Fibroblast of upper back skin (primary cell): ENCODE data around the gene KIF24.
"Not testable (repeated sequence)": the region's sequence is repeated elsewhere in the genome, so short reads cannot be mapped to it uniquely, and the experiment has no call there.

ENCODE experiments used
- DNase-seq: peaks from one replicate; pipeline ENCODE4 v3.0.0-alpha.2; 2013

The KIF24 gene

DNA sequence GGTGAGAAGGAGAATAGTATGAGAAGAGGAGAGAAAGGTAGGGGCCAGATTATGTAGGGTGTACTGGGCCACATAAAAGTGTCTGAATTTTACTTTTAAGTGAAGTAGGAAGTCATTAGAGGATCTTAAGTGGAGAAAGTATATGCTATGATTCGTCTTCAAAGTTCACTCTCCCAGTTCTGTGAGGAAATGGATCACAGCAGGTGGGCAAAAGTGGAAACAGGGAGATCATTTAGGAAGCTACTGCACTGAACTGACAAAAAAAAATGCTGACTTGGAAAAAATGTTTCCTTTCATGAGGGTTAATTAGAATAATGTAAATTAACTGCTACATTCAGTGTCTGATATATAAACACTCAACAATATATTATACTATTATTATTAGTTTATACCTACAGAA is 2.4 kb downstream of the KIF24 start:
- DNase-seq: no peak

DNA sequence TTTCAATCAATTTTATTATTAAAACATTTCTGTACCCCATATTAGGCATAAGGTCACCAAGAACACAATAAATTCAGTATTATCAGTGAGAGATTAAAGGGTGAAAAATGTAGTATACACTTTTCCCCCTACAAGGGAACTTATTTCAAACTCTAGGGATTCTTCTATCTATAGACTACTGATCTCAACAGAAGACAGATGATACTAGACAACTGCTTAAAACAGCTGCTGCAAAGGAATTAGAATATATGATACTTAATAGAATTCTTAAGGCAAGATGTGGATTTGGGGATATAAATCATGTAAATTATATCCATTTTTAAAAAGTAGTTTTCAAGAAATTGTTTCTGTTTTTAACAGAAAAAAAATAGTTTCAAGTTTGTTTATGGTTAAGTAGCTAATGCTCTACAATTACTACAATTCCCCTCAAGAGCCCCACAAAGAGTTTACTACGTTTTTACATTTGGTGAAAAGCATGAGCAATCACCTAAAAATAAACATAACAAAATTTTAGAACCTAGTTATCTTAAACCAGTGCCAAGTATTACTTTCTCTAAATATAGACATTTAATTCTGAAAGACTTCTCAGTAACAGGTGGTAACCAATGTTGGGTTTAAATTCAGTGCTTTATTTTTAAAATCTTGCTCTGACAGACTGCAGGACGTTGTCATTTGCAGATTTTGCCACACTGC is 6.0 kb downstream of the KIF24 start:
- no peak for DNase-seq

DNA sequence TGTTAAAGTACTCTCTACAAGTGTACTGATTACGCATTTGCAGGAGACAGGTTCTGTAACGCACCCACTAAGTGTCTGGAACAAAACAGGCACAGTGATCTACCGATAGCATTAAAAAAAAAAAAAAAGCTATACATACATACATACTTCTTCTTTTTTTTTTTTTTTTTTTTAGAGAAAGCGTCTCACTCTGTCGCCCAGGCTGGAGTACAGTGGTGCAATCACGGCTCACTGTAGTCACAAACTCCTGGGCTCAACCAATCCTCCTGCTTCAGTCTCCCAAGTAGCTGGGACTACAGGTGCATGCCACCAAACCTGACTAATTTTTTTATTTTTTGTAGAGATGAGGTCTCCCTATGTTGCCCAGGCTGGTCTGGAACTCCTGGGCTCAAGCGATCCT is 7.6 kb downstream of the KIF24 start:
- no peak for DNase-seq

DNA sequence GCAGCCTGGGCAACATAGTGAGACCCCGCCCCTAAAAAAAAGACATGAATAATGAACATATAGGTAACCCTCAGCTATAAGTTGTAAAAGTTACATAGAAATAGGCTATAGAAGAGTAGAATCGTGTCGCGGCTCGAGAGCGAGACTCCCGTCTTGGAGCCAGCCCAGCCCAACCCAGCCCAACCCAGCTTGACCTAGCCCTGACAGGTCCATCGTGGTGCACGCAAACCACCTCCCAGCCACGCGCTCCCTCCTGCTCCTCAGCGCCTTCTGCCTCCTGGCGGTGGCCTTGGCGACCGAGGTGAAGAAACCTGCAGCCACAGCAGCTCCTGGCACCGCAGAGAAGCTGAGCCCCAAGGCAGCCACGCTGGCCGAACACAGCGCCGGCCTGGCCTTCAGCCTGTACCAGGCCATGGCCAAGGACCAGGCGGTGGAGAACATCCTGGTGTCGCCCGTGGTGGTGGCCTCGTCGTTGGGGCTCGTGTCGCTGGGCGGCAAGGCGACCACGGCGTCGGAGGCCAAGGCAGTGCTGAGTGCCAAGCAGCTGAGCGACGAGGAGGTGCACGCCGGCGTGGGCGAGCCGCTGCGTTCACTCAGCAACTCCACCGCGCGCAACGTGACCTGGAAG is 10.8 kb downstream of the KIF24 start:
- DNase-seq: no peak

DNA sequence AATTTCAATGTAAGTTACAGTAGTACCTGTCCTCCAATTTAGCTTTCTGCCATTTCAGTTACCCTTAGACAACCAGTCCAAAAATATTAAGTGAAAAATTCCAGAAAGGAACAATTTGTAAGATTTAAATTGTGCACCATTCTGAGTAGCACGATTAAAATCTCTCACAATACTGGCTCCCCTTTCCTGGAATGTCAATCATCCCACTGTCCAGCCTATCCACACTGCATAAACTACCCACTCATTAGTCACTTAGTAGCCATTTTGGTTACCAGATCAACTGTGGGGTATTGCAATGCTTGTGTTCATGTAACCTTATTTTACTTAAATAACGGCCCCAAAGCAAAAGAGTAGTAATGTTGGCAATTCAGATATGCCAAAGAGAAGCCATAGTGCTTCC is 11.6 kb downstream of the KIF24 start:
- no peak for DNase-seq

DNA sequence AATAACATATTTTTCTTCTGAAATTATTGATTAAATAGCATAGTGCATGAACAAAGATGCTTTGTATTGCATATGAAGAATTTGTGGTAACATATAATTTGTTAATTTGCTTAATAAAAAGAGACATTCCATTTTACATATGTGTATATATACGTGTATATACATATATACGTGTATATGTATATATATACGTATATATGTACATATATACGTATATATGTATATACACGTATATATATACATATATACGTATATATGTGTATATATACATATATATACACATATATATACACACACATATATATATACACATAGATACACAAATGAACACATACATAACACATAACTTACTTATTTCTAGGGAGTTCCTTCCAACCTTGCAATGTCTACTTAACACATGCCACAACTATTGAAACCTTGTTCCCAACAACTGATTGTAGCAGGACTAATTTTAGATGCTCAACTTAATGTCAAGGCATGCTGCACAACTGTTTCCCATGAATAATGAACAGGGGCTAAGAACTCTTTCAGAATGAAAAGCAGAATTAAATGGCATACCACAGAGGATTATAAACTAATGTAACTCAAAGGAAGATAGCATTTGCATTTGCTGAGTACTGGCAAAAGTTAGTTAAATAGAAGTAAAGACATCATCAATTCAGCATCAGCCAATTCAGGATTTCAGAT is 17.4 kb downstream of the KIF24 start:
- DNase-seq: no peak

DNA sequence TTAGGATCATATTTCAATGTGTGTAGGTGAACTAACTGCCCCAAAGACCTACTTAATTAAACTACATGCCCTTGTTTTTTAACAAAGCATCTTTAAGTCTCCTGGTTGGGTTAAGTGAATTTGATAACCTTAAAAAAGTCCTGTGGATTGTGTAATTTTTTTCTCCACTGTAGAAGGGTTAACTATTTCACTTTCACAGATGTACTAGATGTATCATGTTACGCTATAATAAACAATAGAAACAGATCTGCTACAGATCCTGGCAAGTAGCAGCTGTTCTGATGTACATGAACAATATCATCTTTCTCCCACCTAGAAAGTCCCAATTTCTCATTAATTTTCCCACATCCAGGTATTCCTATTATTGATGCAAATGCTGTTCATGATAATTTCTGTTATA is 18.9 kb downstream of the KIF24 start:
- no peak for DNase-seq

DNA sequence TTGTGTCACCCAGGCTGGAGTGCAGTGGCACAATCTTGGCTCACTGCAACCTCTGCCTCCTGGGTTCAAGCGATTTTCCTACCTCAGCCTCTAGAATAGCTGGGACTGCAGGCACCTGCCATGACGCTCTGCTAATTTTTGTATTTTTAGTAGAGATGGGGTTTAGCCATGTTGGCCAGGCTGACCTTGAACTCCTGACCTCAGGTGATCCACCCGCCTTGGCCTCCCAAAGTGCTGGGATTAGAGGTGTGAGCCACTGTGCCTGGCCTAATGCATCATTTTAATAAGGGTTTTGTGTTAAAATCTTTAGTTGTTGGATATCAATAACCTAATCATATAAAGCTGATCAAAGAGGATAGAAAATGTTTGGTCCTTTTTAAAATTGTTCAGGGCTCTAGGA is 20.8 kb downstream of the KIF24 start:
- not testable (repeated sequence) for DNase-seq

DNA sequence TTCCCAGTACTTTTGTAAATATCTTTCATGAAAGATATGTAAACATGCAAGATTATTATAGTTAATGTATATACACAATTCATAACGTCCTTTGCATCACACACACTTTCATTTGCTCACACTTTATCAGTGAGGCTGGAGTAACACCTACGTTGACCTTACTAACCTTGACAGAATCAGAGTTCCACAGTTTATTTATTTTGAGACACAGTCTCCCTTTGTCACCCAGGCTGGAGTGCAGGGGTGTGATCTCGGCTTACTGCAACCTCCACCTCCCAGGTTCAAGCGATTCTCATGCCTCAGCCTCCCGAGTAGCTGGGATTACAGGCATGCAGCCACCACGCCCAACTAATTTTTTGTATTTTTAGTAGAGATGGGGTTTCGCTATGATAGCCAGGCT is 28.0 kb downstream of the KIF24 start:
- not testable (repeated sequence) for DNase-seq

DNA sequence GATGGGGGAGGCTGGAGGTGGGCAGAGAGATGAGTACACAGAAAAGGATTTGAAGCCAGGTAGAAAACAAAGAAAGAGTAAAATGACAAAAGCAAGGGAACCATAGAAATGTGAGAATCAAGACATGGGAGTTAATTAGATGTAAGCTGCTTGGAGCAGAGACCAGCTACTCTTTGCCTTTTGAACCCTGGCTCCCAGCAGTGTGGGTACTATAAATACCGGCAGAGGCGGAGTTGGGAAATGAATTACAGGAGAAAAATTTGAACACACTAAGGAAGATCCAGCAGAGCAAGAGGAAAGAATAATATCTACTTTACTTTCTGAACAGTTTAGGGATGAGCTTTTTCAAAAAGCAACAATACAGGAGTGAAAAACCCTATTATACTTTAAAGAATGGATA is 36.5 kb downstream of the KIF24 start:
- no peak for DNase-seq

DNA sequence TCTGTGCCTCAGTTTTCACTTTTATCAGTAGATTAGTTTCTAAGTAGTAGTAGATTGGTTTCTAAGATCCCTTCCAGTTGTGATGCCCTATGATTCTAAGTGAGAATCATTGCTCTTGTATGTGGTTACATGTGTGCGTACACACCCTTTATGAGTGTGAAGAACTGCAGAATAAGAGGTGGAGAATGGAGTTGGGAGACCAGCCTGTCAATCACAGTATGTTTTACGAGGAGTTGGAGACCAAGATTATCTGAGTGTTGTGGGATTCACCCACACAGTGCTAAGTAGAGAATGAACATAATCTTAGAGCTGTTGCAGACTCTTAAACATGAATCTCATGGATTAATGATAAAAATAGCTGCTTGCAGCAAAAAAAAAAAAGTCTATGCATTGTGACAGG is 37.6 kb downstream of the KIF24 start:
- DNase-seq: no peak

DNA sequence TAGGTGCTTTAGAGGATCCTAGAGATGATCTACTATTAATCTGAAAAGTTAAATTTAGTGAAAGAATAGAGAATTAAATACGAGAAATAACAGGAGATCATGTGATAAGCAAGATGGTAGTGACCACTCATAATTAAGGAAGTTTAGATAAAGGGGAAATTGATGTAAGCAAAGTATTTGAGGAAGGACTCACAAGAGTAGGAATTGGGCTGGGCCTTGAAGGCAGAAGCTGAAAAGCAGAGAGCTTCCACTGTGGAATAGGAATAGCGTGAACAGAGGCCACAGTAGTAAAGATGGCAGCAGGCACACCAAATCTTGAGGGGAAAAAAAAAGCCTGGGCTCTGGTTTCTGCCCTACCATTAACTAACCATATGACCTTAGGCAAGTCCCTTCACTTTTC is 38.0 kb downstream of the KIF24 start:
- no peak for DNase-seq

DNA sequence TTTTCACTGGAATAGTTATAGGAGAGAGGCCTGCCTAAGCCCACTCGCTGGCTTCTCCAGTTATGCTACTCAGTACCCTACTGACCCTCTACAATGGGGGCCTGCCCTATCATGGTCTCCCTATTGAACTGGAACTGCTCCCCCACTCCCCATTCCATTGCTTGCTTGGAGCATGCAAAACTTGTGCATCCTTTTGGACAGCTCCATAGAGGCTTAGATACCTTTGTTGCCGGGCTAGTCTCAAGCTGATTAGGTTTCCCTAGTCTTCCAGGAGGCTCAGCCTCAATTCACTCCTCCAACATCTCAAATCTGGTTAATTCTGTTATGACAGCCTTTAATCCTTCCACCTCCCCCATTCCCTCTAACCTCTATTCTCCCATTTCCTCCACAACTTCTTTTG is 39.9 kb downstream of the KIF24 start:
- DNase-seq: no peak

DNA sequence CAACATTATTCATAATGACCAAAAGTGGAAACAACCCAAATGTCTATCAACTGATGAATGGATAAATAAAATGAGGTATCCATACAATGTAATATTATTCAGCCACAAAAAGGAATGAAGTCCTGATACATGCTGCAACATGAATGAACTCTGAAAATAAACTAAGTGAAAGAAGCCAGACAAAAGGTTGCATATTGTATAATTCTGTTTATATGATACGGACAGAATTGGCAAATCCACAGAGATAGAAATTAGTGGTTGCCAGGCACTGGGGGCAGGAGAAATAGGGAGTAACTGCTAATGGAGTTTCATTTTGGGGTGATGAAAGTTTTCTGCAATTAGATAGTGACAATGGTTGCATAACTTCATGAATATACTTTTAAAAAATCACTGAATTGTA is 47.0 kb downstream of the KIF24 start:
- DNase-seq: no peak

DNA sequence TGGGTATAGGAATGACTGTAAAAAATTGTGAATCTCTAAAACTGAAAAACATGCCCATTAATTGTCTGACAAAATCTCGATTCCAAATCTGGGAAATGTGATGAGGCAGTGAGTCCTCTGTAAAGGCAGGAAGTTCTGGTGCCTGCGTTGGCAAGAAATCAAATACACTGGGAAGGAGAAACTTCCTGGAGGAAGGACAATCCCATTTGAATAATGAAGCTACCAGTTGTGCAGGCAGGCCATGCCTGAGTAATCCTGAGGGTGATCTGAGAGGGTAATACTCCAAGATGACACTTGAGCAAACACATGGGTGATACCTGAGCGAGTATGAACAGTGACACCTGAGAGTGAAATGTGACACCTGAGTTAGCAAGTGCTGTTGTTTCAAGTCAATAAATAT is 49.7 kb downstream of the KIF24 start:
- DNase-seq: no peak
